Eye (tissue), 1 donor: Measurements from ENCODE around the gene SP9.

ENCODE experiments used
- DNase-seq: peaks from one replicate; pipeline ENCODE4 v3.0.0-alpha.2; 2015

Gene SP9

GRCh38 chr2:174333372-174334277 lies 1.1 kb upstream of the SP9 start:
- DNase-seq = peak; percentile 69

- peak; percentile 79 for DNase-seq
These were observed 457 bp upstream of the SP9 start for GRCh38 chr2:174334278-174334715.

- peak; percentile 72 for DNase-seq
These were observed 667 bp downstream of the SP9 start for GRCh38 chr2:174335254-174335987.

DNA sequence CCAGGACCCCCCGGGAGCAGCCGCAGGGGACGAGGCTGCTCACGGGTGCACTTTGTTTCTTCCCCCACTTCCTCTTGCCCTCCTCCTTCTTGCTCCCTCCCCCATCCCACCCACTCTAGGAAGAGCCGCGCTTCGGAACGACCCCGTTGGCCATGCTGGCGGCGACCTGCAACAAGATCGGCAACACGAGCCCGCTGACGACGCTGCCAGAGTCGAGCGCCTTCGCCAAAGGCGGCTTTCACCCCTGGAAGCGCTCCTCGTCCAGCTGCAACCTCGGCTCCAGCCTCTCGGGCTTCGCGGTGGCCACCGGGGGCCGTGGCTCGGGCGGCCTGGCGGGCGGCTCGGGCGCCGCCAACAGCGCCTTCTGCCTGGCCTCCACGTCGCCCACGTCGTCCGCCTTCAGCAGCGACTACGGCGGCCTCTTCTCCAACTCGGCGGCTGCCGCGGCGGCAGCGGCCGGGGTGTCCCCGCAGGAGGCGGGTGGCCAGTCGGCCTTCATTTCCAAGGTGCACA lies 1.3 kb downstream of the SP9 start:
- DNase-seq = peak; percentile 71

DNA sequence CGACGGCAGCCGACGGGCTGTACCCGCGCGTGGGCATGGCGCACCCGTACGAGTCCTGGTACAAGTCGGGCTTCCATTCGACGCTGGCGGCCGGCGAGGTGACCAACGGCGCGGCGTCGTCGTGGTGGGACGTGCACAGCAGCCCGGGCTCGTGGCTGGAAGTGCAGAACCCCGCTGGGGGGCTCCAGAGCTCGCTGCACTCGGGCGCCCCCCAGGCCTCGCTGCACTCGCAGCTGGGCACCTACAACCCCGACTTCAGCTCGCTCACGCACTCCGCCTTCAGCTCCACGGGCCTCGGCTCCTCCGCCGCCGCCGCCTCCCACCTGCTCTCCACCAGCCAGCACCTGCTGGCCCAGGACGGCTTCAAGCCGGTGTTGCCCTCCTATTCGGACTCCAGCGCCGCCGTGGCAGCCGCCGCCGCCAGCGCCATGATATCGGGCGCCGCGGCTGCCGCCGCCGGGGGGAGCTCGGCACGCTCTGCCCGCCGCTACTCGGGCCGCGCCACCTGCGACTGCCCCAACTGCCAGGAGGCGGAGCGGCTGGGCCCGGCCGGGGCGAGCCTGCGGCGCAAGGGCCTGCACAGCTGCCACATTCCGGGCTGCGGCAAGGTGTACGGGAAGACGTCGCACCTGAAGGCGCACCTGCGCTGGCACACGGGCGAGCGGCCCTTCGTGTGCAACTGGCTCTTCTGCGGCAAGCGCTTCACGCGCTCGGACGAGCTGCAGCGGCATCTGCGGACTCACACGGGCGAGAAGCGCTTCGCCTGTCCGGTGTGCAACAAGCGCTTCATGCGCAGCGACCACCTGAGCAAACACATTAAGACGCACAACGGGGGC lies 2.0 kb downstream of the SP9 start:
- DNase-seq = peak; percentile 83

DNA sequence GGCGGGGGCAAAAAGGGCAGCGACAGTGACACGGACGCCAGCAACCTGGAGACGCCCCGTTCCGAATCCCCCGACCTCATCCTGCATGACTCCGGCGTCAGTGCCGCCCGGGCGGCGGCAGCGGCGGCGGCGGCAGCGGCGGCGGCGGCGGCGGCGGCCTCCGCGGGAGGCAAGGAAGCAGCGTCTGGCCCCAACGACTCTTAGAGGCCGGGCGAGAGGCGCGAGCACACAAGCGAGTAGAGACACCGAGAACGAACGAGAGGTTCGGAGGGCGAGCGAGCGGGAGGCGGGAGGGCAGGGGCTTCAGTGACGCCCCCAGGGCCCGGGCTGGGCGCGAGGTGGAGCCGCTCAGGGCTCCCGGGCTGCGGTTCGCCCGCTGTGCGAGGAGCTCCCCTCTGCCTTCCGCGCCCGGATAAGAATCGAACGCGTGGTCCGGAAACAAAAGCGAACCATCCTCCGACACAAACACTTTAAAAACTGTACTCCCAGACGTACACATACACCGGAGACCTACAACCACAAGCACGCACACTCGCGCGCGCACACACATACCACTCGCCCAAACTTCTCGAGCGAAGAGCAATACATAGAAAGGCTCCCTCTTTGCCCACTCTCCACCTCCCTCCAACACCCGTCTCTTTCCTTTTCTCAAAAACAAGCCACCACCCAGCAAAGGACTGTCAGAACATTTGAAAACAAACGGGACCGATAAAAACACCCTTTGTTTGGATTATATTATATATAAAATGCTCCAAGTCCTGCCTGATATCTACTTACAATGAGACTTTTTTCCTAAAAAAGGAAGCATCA lies 2.8 kb downstream of the SP9 start:
- DNase-seq = peak; percentile 83

DNA sequence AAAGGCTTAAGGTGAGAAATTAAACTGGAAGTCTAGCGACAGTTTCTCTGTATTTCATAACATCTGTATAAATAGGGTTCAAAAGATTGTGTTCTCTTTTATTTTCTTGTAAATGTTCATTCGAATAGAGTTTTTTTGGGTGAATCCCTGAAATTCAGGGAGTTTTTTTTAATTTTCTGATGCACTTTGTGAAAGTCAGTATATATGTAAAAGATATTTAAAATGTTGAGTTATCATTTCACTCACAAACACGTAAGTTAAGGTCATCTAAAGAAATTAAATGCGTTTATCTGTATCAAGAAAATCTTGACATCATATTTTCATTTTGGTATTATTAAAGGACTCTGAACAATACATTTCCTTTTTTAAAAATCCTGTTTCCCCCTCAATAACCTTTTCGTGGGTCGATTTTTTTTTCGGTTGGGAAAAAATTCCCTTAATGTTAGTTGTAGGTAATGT lies 3.4 kb downstream of the SP9 start:
- DNase-seq = peak; percentile 65

DNA sequence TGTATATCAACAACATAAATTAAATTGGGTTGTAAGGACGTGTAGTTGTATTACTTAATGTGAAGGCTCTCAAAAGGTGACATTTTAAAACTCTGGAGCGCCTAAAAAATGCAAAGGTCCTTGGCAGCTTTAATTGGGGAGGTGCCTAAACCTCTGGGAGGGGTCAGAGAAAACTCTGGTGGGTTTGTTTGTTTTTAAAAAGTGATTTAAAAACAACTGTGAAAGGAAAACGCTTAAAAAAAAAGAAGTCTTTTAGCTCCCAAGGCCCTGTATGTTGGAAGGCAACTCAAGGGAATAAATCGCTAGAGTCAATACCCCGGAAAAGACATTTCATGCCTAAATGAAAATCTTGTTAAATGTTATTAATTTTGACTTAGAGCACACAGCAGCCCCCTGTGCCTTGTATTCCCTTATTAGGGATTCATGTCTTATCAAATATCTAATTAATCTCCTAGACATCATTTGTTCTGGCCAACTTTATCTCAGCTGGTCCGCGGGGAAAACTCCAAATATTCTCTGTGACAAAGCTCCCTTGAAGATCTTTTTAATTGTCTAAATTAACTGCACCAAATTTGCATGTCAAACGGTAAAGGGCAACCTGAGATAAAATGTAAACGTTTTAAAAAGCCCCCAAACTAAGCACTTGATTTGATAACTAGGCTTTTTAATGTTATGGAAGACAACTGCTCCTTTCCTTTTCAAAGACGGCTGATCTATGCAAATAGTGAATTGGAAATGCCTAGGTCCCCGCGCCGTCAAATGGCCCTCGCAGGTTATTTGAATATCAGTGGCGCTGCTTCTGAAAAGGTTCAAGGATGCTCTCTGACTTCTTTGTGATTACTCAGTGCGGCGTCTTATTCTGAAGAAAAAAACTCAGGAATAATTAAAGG lies 4.2 kb downstream of the SP9 start:
- peak; percentile 79 for DNase-seq

- peak; percentile 85 for DNase-seq
These were observed 5.0 kb downstream of the SP9 start for GRCh38 chr2:174339561-174340399.

DNA sequence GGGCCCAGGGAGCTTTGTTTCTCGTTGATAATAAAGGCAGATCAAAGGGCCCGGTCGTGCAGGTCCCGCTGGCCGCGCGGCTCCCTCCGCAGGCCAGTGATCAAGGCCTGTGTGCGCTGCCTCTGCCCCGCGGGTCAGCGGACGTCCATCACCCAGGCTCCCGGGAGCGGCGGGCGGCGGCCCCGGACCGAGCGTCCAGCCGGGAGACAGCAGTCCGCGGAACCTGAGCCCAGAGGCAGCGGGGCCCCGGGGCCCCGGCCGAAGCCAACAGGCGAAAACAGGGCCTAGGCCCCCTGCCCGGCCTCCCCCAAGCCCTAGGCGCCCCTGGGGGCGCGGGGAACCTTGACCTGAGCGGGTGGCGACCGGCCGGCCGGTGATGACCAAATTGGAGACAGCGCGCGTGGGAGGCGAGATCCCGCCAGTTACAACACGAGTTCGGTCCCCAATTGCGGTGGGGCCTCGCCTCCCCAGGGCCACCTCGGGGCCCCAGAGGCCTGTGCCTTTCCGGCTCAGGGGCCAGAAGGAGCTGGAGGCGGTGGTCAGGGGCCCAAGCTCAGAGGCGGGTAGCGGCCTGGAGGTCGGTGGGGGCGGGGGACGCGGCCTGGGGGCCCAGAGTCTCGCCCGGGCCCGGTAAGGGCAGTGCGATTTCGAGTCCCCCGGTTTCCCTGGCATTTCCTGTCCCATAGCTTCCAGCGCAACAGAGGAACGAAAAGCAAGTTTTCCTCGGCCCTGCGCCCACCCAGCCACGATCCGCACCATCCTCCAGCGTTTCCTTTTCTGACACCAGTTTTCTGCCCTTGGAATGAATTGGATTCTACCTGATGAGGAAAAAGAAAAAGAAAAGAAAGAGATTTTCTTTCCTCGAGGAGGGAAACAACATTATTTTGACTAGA lies 5.9 kb downstream of the SP9 start:
- no peak for DNase-seq

DNA sequence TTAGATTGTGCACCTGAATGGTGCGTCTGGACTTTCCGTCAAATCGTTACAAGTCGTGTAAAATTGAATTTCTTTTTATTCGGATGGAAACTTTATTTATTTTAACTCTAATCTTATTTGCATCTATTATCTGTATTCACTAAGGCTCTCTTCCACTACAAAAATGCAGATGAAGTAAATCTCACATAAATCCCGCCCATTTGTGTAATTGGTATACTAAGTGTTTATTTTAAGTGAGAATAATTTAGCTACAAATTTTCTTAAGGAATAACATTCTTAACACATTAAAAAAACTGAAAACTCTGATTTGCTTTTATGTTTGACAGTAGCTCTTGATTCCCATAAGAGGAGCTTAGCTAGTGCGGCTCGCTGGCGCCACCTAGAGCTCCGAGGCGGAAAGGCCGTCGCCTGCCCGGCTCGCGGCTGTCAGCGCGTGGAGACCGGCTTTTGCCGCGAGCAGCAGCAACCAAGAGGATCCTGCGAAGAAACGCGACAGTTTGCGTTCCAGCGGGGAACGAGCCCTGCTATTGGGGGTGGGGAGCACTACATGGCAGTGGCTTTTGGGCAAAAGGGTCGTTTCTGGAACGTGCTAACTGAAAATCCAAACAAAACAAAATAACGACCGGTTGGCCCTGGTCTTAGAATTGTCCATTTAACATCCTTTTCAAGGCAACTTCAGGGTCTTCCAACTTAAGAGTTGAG lies 6.7 kb downstream of the SP9 start:
- peak; percentile 96 for DNase-seq

DNA sequence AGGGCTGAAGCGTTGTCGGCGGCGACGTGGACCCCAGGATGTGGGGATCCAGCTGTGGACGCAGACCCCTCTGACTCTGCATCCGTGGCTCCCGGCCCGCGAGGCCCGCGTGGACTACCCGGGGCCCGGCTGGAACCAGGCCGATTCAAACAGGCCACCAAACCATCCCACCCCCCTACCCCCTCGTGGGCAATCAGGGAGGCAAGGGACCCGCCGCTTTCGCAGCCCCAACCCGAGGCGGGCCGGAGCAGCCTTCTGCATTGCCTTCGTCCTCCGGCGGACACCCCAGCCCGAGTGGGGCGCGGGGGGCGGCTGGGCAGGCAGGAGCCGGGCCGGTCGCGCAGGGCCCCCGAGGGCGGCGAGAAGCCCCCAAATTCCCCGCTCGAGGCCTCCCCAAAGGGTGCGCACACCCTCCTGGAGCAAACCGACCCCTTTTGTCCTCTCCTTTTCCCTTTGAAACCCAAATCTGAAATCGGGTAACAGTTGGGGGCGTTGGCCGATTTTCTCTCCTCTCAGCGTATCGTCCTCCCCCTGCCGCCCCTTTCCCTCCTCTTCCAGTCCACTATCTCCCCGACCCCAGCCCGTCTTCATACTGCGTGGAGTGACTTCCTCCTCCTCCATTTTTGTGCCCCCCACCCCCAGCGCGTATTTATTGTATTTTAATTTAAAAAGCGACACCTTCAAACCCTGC lies 7.4 kb downstream of the SP9 start:
- DNase-seq = no peak

DNA sequence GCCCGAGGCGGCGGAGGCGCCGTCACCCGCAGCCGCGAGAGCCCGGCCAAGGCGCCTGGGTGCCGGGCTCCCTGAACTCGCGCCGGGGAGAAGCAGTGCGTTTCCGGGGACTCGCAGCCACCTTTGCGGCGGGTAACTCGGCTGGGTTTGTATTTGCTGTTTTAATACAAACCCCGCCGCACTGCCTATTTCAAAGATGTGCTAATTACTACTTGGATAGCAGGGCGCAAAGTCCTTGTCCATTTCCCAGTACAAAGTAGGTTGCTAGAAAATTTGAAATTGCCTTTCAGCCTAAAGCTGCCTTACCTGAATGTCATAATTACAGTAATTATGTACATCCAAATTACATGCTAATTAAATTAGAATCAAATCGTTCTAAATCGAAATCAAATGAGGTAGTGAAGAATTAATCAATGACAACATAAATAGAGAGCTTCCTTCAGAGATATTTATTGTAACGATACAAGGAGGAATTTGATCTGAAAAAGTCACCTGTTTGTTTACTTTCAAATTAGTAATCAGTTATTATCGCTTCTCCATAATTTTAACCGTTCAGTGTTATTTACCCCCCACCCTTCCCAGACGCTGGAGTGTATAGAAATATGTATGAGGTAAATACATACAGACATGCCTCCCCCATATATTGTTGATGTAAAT lies 8.1 kb downstream of the SP9 start:
- peak; percentile 79 for DNase-seq

GRCh38 chr2:174343343-174343622 lies 8.5 kb downstream of the SP9 start:
- peak; percentile 65 for DNase-seq

GRCh38 chr2:174343623-174344455 lies 9.1 kb downstream of the SP9 start:
- DNase-seq = peak; percentile 53
